ENCODE data around the gene SSC5D. TPM values are rescaled to one million over a fixed set of nuclear protein-coding genes. Genes with fewer than 3 reads are reported as not detected.

SSC5D gene
- total and polyA plus RNA-seq, 2 donors, result 0.80 to 1.8 TPM

DNA sequence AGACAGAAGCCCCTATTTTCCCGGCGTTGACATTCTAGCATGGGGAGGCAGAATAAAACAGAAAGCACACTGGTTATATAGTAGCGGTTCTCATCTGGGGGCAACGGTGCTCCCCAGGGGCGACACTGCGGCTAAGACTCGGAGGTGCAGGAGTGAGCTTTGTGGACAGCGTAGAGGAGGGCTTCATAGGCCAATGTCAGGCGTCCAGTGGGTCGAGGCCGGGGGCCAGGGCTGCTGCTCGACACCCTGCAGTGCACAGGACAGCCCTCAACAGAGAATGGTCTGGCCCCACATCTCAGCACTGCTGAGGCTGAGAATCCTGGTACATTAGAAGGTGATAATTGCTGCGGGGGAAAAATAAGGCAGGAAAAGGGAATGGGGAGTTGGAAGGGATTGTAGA is 10.3 kb upstream of the SSC5D start:
- Histone ChIP-seq H3K27me3 (ENCODE audit: control insufficient read depth in 2 of 2, insufficient read depth in 1 of 2, low read length in 1 of 2) (no peaks in the 10 kb centered on the region), H3K27ac (ENCODE audit: low read depth in 1 of 2, low read length in 1 of 2) (peak overlapping the region in 1 of 2 donors; percentile 99), H3K4me1 (ENCODE audit: control insufficient read depth in 2 of 2, insufficient read depth in 2 of 2, low read length in 2 of 2) (peaks cover 25 to 68% of the 10 kb centered on the region in 2 donors), H3K9me3 (ENCODE audit: control insufficient read depth in 2 of 2, insufficient read depth in 1 of 2, low read length in 1 of 2) (no peaks in the 10 kb centered on the region), H3K36me3 (ENCODE audit: control insufficient read depth in 2 of 2, insufficient read depth in 2 of 2, low read length in 1 of 2) (peaks cover 7 to 20% of the 10 kb centered on the region in 2 donors), H3K4me3 (ENCODE audit: low read length in 2 of 2) (peak overlapping the region in 1 of 2 donors; percentile 1)
- whole genome bisulfite sequencing, result 98% methylated on average over 13 of the region's 13 CpGs
- no peak for DNase-seq (ENCODE audit: low read depth in 6 of 9, low spot score in 9 of 9)

- Histone ChIP-seq H3K4me1 (ENCODE audit: control insufficient read depth in 2 of 2, insufficient read depth in 2 of 2, low read length in 2 of 2) (peaks cover 28 to 68% of the 10 kb centered on the region in 2 donors), H3K27me3 (ENCODE audit: control insufficient read depth in 2 of 2, insufficient read depth in 1 of 2, low read length in 1 of 2) (no peaks in the 10 kb centered on the region), H3K4me3 (ENCODE audit: low read length in 2 of 2) (no peak overlapping the region), H3K36me3 (ENCODE audit: control insufficient read depth in 2 of 2, insufficient read depth in 2 of 2, low read length in 1 of 2) (peaks cover 8 to 24% of the 10 kb centered on the region in 2 donors), H3K9me3 (ENCODE audit: control insufficient read depth in 2 of 2, insufficient read depth in 1 of 2, low read length in 1 of 2) (no peaks in the 10 kb centered on the region), H3K27ac (ENCODE audit: low read depth in 1 of 2, low read length in 1 of 2) (peak overlapping the region in 1 of 2 donors; percentile 99)
- DNase-seq (ENCODE audit: low read depth in 6 of 9, low spot score in 9 of 9), result no peak
- WGBS, result 94% methylated on average over 12 of the region's 12 CpGs
Observed at GRCh38 chr19:55478364-55478763, 9.9 kb upstream of the SSC5D start.

DNA sequence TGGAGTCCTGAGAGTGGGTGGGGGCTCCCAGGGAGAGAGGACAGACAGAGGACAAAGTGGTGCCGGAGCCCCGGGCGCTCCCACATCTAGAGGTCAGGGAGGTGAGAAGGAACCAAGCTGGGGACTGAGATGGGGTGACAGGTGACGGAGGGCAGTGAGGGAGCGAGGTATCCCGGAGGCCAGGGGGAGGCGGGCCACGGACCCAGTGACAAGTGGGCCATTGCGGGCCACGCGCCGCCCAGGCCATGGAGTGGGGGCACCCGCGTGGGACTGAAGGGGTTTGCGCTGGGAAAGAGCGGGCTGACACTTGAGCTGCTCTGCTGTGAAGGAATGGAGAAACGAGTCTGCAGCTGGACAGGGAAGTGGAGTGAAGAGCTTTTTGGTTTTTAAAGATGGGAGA is 9.2 kb upstream of the SSC5D start:
- Histone ChIP-seq H3K27me3 (ENCODE audit: control insufficient read depth in 2 of 2, insufficient read depth in 1 of 2, low read length in 1 of 2) (no peaks in the 10 kb centered on the region), H3K9me3 (ENCODE audit: control insufficient read depth in 2 of 2, insufficient read depth in 1 of 2, low read length in 1 of 2) (no peaks in the 10 kb centered on the region), H3K4me1 (ENCODE audit: control insufficient read depth in 2 of 2, insufficient read depth in 2 of 2, low read length in 2 of 2) (peaks cover 34 to 70% of the 10 kb centered on the region in 2 donors), H3K36me3 (ENCODE audit: control insufficient read depth in 2 of 2, insufficient read depth in 2 of 2, low read length in 1 of 2) (peaks cover 13 to 28% of the 10 kb centered on the region in 2 donors), H3K4me3 (ENCODE audit: low read length in 2 of 2) (no peak overlapping the region), H3K27ac (ENCODE audit: low read depth in 1 of 2, low read length in 1 of 2) (peak overlapping the region; percentile 37 to 87)
- WGBS, result 94% methylated on average over 17 of the region's 17 CpGs
- DNase-seq (ENCODE audit: low read depth in 6 of 9, low spot score in 9 of 9), result no peak

- H3K27me3 ChIP-seq (ENCODE audit: control insufficient read depth in 2 of 2, insufficient read depth in 1 of 2, low read length in 1 of 2), result no peaks in the 10 kb centered on the region
- peaks cover 13 to 28% of the 10 kb centered on the region in 2 donors for H3K36me3 ChIP-seq (ENCODE audit: control insufficient read depth in 2 of 2, insufficient read depth in 2 of 2, low read length in 1 of 2)
- no peaks in the 10 kb centered on the region for H3K9me3 ChIP-seq (ENCODE audit: control insufficient read depth in 2 of 2, insufficient read depth in 1 of 2, low read length in 1 of 2)
- DNase-seq (ENCODE audit: low read depth in 6 of 9, low spot score in 9 of 9), result peak in 1 of 9 donors; percentile 50
- no peak overlapping the region for H3K4me3 ChIP-seq (ENCODE audit: low read length in 2 of 2)
- peak overlapping the region; percentile 53 to 87 for H3K27ac ChIP-seq (ENCODE audit: low read depth in 1 of 2, low read length in 1 of 2)
- WGBS, result 86% methylated on average over 15 of the region's 15 CpGs
- peaks cover 39 to 70% of the 10 kb centered on the region in 2 donors for H3K4me1 ChIP-seq (ENCODE audit: control insufficient read depth in 2 of 2, insufficient read depth in 2 of 2, low read length in 2 of 2)
Observed at GRCh38 chr19:55479451-55480230, 8.6 kb upstream of the SSC5D start.

DNA sequence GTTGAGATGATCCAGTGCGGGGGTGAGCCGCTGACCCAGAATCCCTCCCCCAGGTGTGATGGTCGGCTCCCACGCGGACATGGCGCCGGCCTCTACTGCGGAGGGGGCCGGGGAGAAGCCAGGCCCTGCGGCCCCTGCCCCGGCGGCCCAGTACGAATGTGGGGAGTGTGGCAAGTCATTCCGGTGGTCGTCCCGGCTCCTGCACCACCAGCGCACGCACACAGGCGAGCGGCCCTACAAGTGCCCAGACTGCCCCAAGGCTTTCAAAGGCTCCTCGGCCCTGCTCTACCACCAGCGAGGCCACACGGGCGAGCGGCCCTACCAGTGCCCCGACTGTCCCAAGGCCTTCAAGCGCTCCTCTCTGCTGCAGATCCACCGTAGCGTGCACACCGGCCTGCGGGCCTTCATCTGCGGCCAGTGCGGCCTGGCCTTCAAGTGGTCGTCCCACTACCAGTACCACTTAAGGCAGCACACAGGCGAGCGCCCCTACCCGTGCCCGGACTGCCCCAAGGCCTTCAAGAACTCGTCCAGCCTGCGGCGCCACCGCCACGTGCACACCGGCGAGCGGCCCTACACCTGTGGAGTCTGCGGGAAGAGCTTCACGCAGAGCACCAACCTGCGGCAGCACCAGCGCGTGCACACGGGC is 7.0 kb upstream of the SSC5D start:
- peaks cover 42 to 67% of the 10 kb centered on the region in 2 donors for H3K4me1 ChIP-seq (ENCODE audit: control insufficient read depth in 2 of 2, insufficient read depth in 2 of 2, low read length in 2 of 2)
- H3K9me3 ChIP-seq (ENCODE audit: control insufficient read depth in 2 of 2, insufficient read depth in 1 of 2, low read length in 1 of 2), result no peaks in the 10 kb centered on the region
- no peaks in the 10 kb centered on the region for H3K27me3 ChIP-seq (ENCODE audit: control insufficient read depth in 2 of 2, insufficient read depth in 1 of 2, low read length in 1 of 2)
- H3K36me3 ChIP-seq (ENCODE audit: control insufficient read depth in 2 of 2, insufficient read depth in 2 of 2, low read length in 1 of 2), result peaks cover 13 to 32% of the 10 kb centered on the region in 2 donors
- no peak overlapping the region for H3K4me3 ChIP-seq (ENCODE audit: low read length in 2 of 2)
- 98% methylated on average over 52 of the region's 52 CpGs for WGBS
- H3K27ac ChIP-seq (ENCODE audit: low read depth in 1 of 2, low read length in 1 of 2), result peak overlapping the region in 1 of 2 donors; percentile 63
- no peak for DNase-seq (ENCODE audit: low read depth in 6 of 9, low spot score in 9 of 9)

- no peaks in the 10 kb centered on the region for H3K27me3 ChIP-seq (ENCODE audit: control insufficient read depth in 2 of 2, insufficient read depth in 1 of 2, low read length in 1 of 2)
- H3K27ac ChIP-seq (ENCODE audit: low read depth in 1 of 2, low read length in 1 of 2), result no peak overlapping the region
- no peak overlapping the region for H3K4me3 ChIP-seq (ENCODE audit: low read length in 2 of 2)
- 96% methylated on average over 40 of the region's 40 CpGs for WGBS
- H3K4me1 ChIP-seq (ENCODE audit: control insufficient read depth in 2 of 2, insufficient read depth in 2 of 2, low read length in 2 of 2), result peaks cover 47 to 72% of the 10 kb centered on the region in 2 donors
- H3K9me3 ChIP-seq (ENCODE audit: control insufficient read depth in 2 of 2, insufficient read depth in 1 of 2, low read length in 1 of 2), result no peaks in the 10 kb centered on the region
- DNase-seq (ENCODE audit: low read depth in 6 of 9, low spot score in 9 of 9), result no peak
- peaks cover 13 to 32% of the 10 kb centered on the region in 2 donors for H3K36me3 ChIP-seq (ENCODE audit: control insufficient read depth in 2 of 2, insufficient read depth in 2 of 2, low read length in 1 of 2)
Observed at GRCh38 chr19:55481794-55482155, 6.5 kb upstream of the SSC5D start.

DNA sequence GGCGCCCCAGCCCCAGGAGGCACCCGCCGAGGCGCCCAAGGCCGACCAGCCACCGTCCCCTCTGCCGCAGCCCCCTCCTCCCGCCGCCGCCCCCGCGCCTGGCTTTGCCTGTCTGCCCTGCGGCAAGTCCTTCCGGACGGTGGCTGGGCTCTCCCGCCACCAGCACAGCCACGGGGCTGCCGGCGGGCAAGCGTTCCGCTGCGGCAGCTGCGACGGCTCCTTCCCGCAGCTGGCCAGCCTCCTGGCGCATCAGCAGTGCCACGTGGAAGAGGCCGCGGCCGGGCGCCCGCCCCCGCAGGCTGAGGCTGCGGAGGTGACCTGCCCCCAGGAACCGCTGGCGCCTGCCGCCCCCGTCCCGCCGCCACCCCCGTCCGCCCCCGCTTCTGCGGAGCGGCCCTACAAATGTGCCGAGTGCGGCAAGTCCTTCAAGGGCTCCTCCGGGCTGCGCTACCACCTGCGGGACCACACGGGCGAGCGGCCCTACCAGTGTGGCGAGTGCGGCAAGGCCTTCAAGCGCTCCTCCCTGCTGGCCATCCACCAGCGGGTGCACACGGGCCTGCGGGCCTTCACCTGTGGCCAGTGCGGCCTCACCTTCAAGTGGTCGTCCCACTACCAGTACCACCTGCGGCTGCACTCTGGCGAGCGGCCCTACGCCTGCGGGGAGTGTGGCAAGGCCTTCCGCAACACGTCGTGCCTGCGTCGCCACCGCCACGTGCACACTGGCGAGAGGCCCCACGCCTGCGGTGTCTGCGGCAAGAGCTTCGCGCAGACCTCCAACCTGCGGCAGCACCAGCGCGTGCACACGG is 5.9 kb upstream of the SSC5D start:
- Histone ChIP-seq H3K4me3 (ENCODE audit: low read length in 2 of 2) (no peak overlapping the region), H3K4me1 (ENCODE audit: control insufficient read depth in 2 of 2, insufficient read depth in 2 of 2, low read length in 2 of 2) (peaks cover 52 to 72% of the 10 kb centered on the region in 2 donors), H3K9me3 (ENCODE audit: control insufficient read depth in 2 of 2, insufficient read depth in 1 of 2, low read length in 1 of 2) (peaks cover 0 to 5% of the 10 kb centered on the region in 2 donors), H3K36me3 (ENCODE audit: control insufficient read depth in 2 of 2, insufficient read depth in 2 of 2, low read length in 1 of 2) (peaks cover 18 to 36% of the 10 kb centered on the region in 2 donors), H3K27me3 (ENCODE audit: control insufficient read depth in 2 of 2, insufficient read depth in 1 of 2, low read length in 1 of 2) (no peaks in the 10 kb centered on the region), H3K27ac (ENCODE audit: low read depth in 1 of 2, low read length in 1 of 2) (no peak overlapping the region)
- WGBS, result 98% methylated on average over 83 of the region's 83 CpGs
- no peak for DNase-seq (ENCODE audit: low read depth in 6 of 9, low spot score in 9 of 9)

DNA sequence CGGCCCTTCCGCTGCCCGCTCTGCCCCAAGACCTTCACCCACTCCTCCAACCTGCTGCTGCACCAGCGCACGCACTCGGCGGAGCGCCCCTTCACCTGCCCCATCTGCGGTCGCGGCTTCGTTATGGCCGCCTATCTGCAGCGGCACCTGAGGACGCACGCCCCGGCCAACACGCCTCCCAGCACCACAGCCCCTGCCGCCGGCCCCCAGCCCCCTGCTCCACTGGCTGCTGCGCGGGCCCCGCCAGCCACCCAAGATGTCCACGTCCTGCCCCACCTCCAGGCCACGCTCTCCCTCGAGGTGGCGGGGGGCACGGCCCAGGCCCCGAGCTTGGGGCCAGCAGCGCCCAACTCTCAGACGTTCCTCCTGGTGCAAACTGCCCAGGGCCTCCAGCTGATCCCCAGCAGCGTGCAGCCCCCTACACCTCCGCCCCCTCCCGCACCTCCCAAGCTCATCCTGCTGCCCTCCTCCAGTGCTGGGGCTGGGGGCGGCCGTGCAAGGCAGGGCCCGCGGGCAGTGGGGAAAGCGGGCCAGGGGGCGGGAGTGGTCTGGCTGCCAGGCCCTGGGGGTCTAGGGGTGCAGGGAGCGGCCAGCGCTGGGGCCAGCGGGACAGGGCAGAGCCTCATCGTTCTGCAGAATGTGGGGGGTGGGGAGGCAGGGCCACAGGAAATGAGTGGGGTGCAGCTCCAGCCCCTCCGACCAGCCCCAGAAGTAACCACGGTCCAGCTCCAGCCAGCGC is 5.1 kb upstream of the SSC5D start:
- DNase-seq (ENCODE audit: low read depth in 6 of 9, low spot score in 9 of 9), result no peak
- peaks cover 54 to 72% of the 10 kb centered on the region in 2 donors for H3K4me1 ChIP-seq (ENCODE audit: control insufficient read depth in 2 of 2, insufficient read depth in 2 of 2, low read length in 2 of 2)

More for the DNA sequence above, 5.1 kb upstream of the SSC5D start:
- H3K27ac ChIP-seq (ENCODE audit: low read depth in 1 of 2, low read length in 1 of 2), result no peak overlapping the region
- peaks cover 21 to 36% of the 10 kb centered on the region in 2 donors for H3K36me3 ChIP-seq (ENCODE audit: control insufficient read depth in 2 of 2, insufficient read depth in 2 of 2, low read length in 1 of 2)
- no peaks in the 10 kb centered on the region for H3K27me3 ChIP-seq (ENCODE audit: control insufficient read depth in 2 of 2, insufficient read depth in 1 of 2, low read length in 1 of 2)
- 98% methylated on average over 47 of the region's 47 CpGs for WGBS
- no peak overlapping the region for H3K4me3 ChIP-seq (ENCODE audit: low read length in 2 of 2)
- peaks cover 0 to 8% of the 10 kb centered on the region in 2 donors for H3K9me3 ChIP-seq (ENCODE audit: control insufficient read depth in 2 of 2, insufficient read depth in 1 of 2, low read length in 1 of 2)

All from thymus (tissue), 11 donors.